Ovary (tissue), 3 donors: ENCODE results near the gene PALLD.

Experiments
- CTCF ChIP-seq, 3 donors: fragments of 450-650 bp in 2 of 3; fragments of 200-600 bp in 1 of 3; IDR thresholded peaks; one replicate each; pipeline versions ENCODE4 v1.5.1 to v1.8.0; 2016 to 2022; ENCODE audit warnings: antibody characterized with exemption in 3 of 3, mild to moderate bottlenecking in 1 of 3
- EP300 ChIP-seq: sonication (generic); formaldehyde crosslinking; IDR thresholded peaks from one replicate; pipeline ENCODE4 v1.6.1; 2017; ENCODE audit warnings: antibody characterized with exemption
- POLR2A ChIP-seq: fragments of 450-650 bp; IDR thresholded peaks from one replicate; pipeline ENCODE4 v1.6.1; 2017; ENCODE audit warnings: antibody characterized with exemption, mild to moderate bottlenecking, moderate library complexity
- donor health status: DM: no; HTN: no; CAD: no.

GRCh38 chr4:168720396-168720900 lies 223.6 kb downstream of the PALLD start:
- TF ChIP-seq POLR2A: no peak
- no peak for TF ChIP-seq CTCF (IDR thresholded peaks at IDR 0.05)
- TF ChIP-seq EP300: no peak
